ENCODE measurements around the gene BHLHE41. TPM values are rescaled to one million over a fixed set of nuclear protein-coding genes. Genes with fewer than 3 reads are reported as not detected.
A peak's percentile ranks its signal among the peaks of the same experiment; 100 is the strongest.

Gene BHLHE41
- total RNA-seq, 1 experiment from 2014 or later, result 147 TPM

- in situ Hi-C loops (cut with HindIII; ENCODE audit: low pct_unique_long_range_greater_than_20kb, low sequenced_read_pairs), result no loop called here
- H3K4me3 ChIP-seq (ENCODE audit: low read depth in 2 of 2, low read length in 2 of 2), result no peak overlapping the region
- BruUV-seq (replicated peaks), result no TSS peak
- no peaks in the 10 kb centered on the region for H3K36me3 ChIP-seq (ENCODE audit: control insufficient read depth, insufficient read depth, low read length)
- no peaks in the 10 kb centered on the region for H3K27me3 ChIP-seq (ENCODE audit: control insufficient read depth, insufficient read depth, low read length)
- H3K9me3 ChIP-seq (ENCODE audit: control insufficient read depth, insufficient read depth, low read depth, low read length), result no peaks in the 10 kb centered on the region
- H3K4me1 ChIP-seq (ENCODE audit: control insufficient read depth, insufficient read depth, low read length), result peaks cover 39% of the 10 kb centered on the region
- no peak for ATAC-seq
- POLR2A ChIA-PET, result no interaction called here
- H3K27ac ChIP-seq (ENCODE audit: low read length), result peak overlapping the region; percentile 91
- CTCF ChIA-PET, result interaction anchor here (1.3 kb wide), 1 partner anchor 14 kb away, joined by 4 read pairs; no protein-coding TSS in a partner anchor
- intact Hi-C loops (cut with micrococcal nuclease; ENCODE audit: unreplicated experiment), result loop anchor here (2.0 kb wide), 1 partner anchor 605 kb away; no protein-coding TSS in a partner anchor
- TF ChIP-seq TCF7L2 (IDR thresholded peaks at IDR 0.05; ENCODE audit: low read depth, low read length) (no peak), REST (IDR thresholded peaks at IDR 0.05; ENCODE audit: insufficient read depth in 1 of 2, low read depth in 2 of 2, low read length in 1 of 2) (no peak), SIN3A (IDR thresholded peaks at IDR 0.05; ENCODE audit: borderline replicate concordance, insufficient read depth, low read depth, low read length) (no peak), POLR2AphosphoS5 (IDR thresholded peaks at IDR 0.05; ENCODE audit: low read depth, low read length) (no peak), CTCF (IDR thresholded peaks at IDR 0.05) (no peak)
- DNase-seq (ENCODE audit: low read depth, low spot score), result no peak
These were observed 28.8 kb downstream of the BHLHE41 start for GRCh38 chr12:26096036-26096435.

GRCh38 chr12:26095186-26095585, 29.7 kb downstream of the BHLHE41 start:
- ChIA-PET CTCF (no interaction called here), POLR2A (interaction anchor here (0.6 to 0.7 kb wide), 2 partner anchors 27 to 37 kb away, joined by 3 to 5 read pairs; no protein-coding TSS in a partner anchor)
- intact Hi-C loops (cut with micrococcal nuclease; ENCODE audit: unreplicated experiment) (no loop called here), in situ Hi-C loops (cut with HindIII; ENCODE audit: low pct_unique_long_range_greater_than_20kb, low sequenced_read_pairs) (no loop called here)
- Histone ChIP-seq H3K27ac (ENCODE audit: low read length) (peak overlapping the region; percentile 91; the same call in 1 of the 2 replicates), H3K9me3 (ENCODE audit: control insufficient read depth, insufficient read depth, low read depth, low read length) (no peaks in the 10 kb centered on the region), H3K4me3 (ENCODE audit: low read depth in 2 of 2, low read length in 2 of 2) (no peak overlapping the region), H3K27me3 (ENCODE audit: control insufficient read depth, insufficient read depth, low read length) (no peaks in the 10 kb centered on the region), H3K36me3 (ENCODE audit: control insufficient read depth, insufficient read depth, low read length) (no peaks in the 10 kb centered on the region), H3K4me1 (ENCODE audit: control insufficient read depth, insufficient read depth, low read length) (peaks cover 40% of the 10 kb centered on the region)
- no TSS peak for BruUV-seq (replicated peaks)
- DNase-seq (ENCODE audit: low read depth, low spot score), result no peak
- no peak for TF ChIP-seq SIN3A (IDR thresholded peaks at IDR 0.05; ENCODE audit: borderline replicate concordance, insufficient read depth, low read depth, low read length)
- no peak for TF ChIP-seq POLR2AphosphoS5 (IDR thresholded peaks at IDR 0.05; ENCODE audit: low read depth, low read length)
- no peak for TF ChIP-seq TCF7L2 (IDR thresholded peaks at IDR 0.05; ENCODE audit: low read depth, low read length)
- TF ChIP-seq REST (IDR thresholded peaks at IDR 0.05; ENCODE audit: insufficient read depth in 1 of 2, low read depth in 2 of 2, low read length in 1 of 2), result no peak
- no peak for TF ChIP-seq CTCF (IDR thresholded peaks at IDR 0.05)
- ATAC-seq, result no peak

Data from Panc1 (cell line).